Nephron (organoid): ENCODE measurements around the gene HDAC5.

Source experiments
- H3K27ac Mint-ChIP-seq, 3 experiments: 2 replicates each; pipeline ENCODE4 v1.8.0; 2020; ENCODE audit warnings: mixed read lengths in 3 of 3, mild to moderate bottlenecking in 2 of 3, moderate library complexity in 1 of 3
- H3K27me3 Mint-ChIP-seq: 2 replicates; pipeline ENCODE4 v1.8.0; 2021; ENCODE audit warnings: low read depth, mild to moderate bottlenecking, moderate library complexity, mixed read lengths
- H3K36me3 Mint-ChIP-seq: 2 replicates; pipeline ENCODE4 v1.8.0; 2020; ENCODE audit warnings: low read depth, mixed read lengths
- H3K4me1 Mint-ChIP-seq: 2 replicates; pipeline ENCODE4 v1.8.0; 2020; ENCODE audit warnings: mixed read lengths
- H3K4me3 Mint-ChIP-seq, 3 experiments: 2 replicates each; pipeline ENCODE4 v1.8.0; 2020; ENCODE audit warnings: mild to moderate bottlenecking in 3 of 3, mixed read lengths in 3 of 3, moderate library complexity in 2 of 3
- H3K9me3 Mint-ChIP-seq: 2 replicates; pipeline ENCODE4 v1.8.0; 2020; ENCODE audit warnings: mixed read lengths
- CTCF ChIP-seq, 3 experiments: fragments of 200-600 bp; sonication (generic); IDR thresholded peaks; one replicate each; pipeline ENCODE4 v1.5.0; 2021; ENCODE audit warnings: antibody characterized with exemption in 3 of 3; ENCODE audit not compliant: unreplicated experiment in 3 of 3

The HDAC5 gene

GRCh38 chr17:44066204-44066930, 57.1 kb downstream of the HDAC5 start, which contains the start of gene LSM12:
Gene LSM12, minus strand, starts transcription at chr17:44066671. Its CDS starts 84 bp downstream, at chr17:44066587.
- peaks cover 47% of the 10 kb centered on the region for H3K4me1 Mint-ChIP-seq
- peaks cover 20% of the 10 kb centered on the region for H3K36me3 Mint-ChIP-seq
- peak within 1 kb of the TSS; percentile 92 to 99 (median 98) for H3K27ac Mint-ChIP-seq
- no peak for TF ChIP-seq CTCF (IDR thresholded peaks at IDR 0.05; ENCODE audit: unreplicated experiment in 3 of 3)
- no peaks in the 10 kb centered on the region for H3K9me3 Mint-ChIP-seq
- peak within 1 kb of the TSS; percentile 92 to 95 (median 94) for H3K4me3 Mint-ChIP-seq
- H3K27me3 Mint-ChIP-seq: no peaks in the 10 kb centered on the region

DNA sequence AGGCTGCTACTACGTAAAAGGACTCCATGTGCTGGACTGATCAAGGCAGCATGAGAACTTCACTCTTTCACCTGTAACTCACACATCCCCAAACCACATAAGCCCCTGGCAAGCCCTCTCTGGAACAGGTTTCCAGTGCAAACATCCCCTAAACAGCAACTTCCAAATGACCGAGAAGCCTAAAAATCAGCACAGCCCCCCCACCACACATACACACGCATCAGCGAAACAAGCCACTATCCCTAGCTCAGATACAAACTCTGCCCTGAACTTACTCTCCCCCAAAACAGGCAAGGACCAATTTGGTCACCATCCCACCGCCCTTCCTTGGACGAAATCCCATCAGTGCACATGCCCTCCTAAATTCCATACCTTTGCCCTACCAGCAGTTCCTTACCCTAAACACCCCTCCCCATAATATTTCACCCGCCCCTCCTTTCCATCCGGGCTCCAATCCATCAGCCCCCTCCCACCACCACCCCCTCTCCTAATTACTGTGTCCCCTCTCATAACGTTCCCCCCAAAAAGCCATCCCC, 57.7 kb downstream of the HDAC5 start:
- peaks cover 42% of the 10 kb centered on the region for H3K4me1 Mint-ChIP-seq
- peak overlapping the region; percentile 92 to 95 (median 94) for H3K4me3 Mint-ChIP-seq
- H3K27ac Mint-ChIP-seq: peak overlapping the region; percentile 92 to 98 (median 93)
- H3K27me3 Mint-ChIP-seq: no peaks in the 10 kb centered on the region
- H3K36me3 Mint-ChIP-seq: peaks cover 24% of the 10 kb centered on the region
- TF ChIP-seq CTCF (IDR thresholded peaks at IDR 0.05; ENCODE audit: unreplicated experiment in 3 of 3): no peak
- H3K9me3 Mint-ChIP-seq: no peaks in the 10 kb centered on the region

GRCh38 chr17:44063704-44064639, 59.5 kb downstream of the HDAC5 start:
- no peaks in the 10 kb centered on the region for H3K27me3 Mint-ChIP-seq
- H3K36me3 Mint-ChIP-seq: peaks cover 40% of the 10 kb centered on the region
- H3K4me3 Mint-ChIP-seq: peak overlapping the region; percentile 69 to 83 (median 78)
- no peaks in the 10 kb centered on the region for H3K9me3 Mint-ChIP-seq
- peak overlapping the region; percentile 62 to 81 (median 65) for H3K27ac Mint-ChIP-seq
- peaks cover 33% of the 10 kb centered on the region for H3K4me1 Mint-ChIP-seq
- no peak for TF ChIP-seq CTCF (IDR thresholded peaks at IDR 0.05; ENCODE audit: unreplicated experiment in 3 of 3)

DNA sequence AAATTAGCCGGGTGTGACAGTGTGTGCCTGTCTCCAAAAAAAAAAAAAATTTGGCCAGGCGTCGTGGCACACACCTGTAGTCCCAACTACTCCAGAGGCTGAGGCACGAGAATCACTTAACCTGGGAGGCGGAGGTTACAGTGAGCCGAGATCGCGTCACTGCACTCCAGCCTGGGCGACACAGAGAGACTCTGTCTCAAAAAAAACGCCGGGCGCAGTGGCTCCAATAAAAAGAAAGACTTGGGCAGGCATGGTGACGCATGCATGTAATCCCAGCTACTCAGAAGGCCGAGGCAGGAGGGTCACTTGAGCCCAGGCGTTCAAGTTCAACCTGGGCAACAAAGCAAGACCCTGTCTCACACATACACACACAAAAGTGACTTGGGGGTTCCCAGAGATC, 60.6 kb downstream of the HDAC5 start:
- H3K4me1 Mint-ChIP-seq: peaks cover 29% of the 10 kb centered on the region
- no peaks in the 10 kb centered on the region for H3K27me3 Mint-ChIP-seq
- H3K27ac Mint-ChIP-seq: no peak overlapping the region
- no peak for TF ChIP-seq CTCF (IDR thresholded peaks at IDR 0.05; ENCODE audit: unreplicated experiment in 3 of 3)
- H3K4me3 Mint-ChIP-seq: no peak overlapping the region
- peaks cover 44% of the 10 kb centered on the region for H3K36me3 Mint-ChIP-seq
- no peaks in the 10 kb centered on the region for H3K9me3 Mint-ChIP-seq

GRCh38 chr17:44061446-44061845, 62.0 kb downstream of the HDAC5 start:
- no peaks in the 10 kb centered on the region for H3K27me3 Mint-ChIP-seq
- no peak for TF ChIP-seq CTCF (IDR thresholded peaks at IDR 0.05; ENCODE audit: unreplicated experiment in 3 of 3)
- peaks cover 23% of the 10 kb centered on the region for H3K4me1 Mint-ChIP-seq
- H3K4me3 Mint-ChIP-seq: no peak overlapping the region
- H3K9me3 Mint-ChIP-seq: no peaks in the 10 kb centered on the region
- H3K27ac Mint-ChIP-seq: no peak overlapping the region
- peaks cover 44% of the 10 kb centered on the region for H3K36me3 Mint-ChIP-seq
